HG03039 (cell line): Measurements from ENCODE around the gene DNM2.

Experiments used
- ATAC-seq: cut with Tn5 transposase; IDR thresholded peaks from one replicate; pipeline ENCODE4 v1.9.1; 2021; ENCODE audit warnings: mild to moderate bottlenecking, moderate library complexity; ENCODE audit not compliant: unreplicated experiment

DNM2 gene

DNA sequence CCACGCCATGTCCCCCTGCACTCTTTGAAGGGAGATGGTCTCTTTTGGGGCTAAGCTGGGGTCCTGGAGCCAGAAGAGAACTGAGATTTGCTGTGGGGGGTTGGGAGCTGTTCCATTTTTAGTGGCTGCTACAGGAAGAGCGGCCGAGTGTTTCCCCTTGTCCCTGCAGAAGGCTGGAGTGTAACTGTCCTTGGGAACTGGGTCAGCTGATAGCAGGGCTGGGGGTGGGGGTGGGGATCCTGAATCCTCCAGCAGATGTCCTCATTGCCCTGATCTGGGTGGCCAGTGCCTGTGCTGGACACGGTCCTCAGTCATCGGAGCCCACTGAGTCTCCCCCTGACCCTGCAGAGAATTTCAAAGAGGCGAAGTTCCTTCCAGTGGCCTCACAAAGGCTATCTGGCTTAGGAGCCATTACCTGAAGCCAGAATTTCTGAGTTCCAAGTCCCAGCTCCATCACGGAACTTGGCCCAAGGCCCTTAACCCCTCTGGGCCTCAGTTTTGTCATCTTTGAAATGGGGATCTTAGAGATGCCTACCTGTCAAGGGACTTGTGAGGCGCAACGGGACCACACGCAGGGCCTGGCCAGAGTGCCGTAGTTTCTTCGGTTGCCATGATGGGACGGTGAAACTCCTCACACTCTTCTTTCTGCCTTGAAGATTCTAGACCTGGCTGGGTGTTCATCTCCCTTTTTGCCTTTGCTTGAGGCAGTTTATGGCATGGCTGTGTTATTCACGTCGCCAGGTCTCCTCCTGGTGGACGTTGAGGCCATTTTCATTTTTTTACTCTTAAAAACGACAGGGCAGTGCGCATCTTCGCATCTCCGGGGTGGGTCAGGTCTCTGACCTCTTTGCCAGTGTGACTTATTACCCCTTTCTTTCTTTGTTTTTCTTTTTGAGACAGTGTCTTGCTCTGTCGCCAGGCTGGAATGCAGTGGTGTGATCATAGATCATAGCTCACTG is 51.9 kb downstream of the DNM2 start:
- no peak for ATAC-seq

DNA sequence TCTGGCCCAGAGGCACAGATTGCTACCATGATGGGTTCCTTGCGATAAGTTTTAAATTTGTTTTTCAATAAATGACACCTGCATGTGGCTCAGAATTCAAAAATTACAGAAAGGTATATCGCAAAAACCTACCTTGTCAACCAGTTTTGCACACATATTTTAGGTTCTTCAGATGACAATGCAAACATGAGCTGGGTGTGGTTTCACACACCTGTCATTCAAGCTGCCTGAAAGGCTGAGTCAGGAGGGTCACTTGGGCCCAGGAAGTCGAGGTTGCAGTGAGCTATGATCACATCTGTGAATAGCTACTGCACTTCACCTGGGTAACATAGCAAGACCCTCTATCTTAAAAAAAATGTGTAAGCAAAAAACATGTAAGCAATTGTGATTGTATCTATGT is 56.1 kb downstream of the DNM2 start:
- ATAC-seq, result no peak

DNA sequence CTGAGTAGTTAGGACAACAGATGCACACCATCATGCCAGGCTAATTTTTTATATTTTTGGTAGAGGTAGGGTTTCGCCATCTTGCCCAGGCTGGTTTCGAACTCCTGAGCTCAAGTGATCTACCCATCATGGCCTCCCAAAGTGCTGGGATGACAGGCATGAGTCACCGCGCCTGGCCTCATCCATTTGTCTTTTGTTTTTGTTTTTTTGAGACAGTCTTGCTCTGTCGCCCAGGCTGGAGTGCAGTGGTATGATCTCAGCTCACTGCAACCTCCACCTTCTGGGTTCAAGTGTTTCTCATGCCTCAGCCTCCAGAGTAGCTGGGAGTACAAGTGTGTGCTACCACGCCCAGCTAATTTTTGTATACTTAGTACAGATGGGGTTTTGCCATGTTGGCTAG is 57.0 kb downstream of the DNM2 start:
- ATAC-seq, result no peak

DNA sequence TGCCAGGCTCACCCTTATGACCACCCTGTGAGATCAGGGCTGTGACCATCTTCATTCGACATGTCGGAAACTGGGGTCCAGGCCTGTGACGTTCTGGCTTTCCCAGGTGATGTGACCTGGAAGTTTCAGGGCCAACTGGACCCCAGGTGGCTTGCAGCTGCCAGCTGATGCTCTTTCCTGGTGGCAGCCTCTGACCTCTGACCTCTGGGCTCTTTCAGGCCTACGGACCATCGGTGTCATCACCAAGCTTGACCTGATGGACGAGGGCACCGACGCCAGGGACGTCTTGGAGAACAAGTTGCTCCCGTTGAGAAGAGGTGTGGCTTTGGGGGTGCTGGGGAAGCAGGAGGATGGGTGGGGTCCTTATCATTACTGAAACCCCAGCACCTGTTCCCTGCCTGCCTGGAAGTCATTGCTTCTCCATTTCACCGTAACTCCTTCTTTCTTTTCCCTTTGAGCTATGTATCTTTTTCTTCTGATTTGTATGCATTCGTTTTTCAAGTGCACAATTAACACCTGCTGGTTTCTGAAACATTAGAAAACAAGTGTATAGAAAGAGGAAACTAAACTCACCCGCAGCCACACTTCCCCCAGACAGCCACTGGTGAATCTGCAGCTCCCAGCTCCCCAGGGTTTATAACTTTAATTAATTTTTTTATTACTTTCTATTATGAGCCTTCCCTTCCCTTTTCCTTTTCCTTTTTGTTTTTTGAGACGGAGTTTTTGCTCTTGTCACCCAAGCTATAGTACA is 59.2 kb downstream of the DNM2 start:
- ATAC-seq, result no peak

DNA sequence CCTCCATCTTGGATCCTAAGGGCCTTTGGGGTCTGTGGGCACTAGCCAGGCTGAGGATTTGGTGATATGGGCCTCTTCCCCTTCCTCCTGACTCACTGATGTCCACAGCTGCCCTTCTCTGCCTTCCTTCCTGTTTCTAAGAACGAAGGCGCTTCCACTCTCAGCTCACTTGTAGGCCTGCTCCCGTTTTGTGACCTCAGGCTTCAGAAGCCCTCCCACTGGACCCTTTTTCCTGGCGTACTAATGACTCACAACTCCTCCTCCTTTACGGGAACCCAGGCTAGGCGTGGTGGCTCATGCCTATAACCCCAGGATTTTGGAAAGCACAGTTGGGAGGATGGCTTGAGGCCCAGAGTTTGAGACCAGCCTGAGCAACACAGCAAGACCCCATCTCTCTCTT is 62.5 kb downstream of the DNM2 start:
- no peak for ATAC-seq

DNA sequence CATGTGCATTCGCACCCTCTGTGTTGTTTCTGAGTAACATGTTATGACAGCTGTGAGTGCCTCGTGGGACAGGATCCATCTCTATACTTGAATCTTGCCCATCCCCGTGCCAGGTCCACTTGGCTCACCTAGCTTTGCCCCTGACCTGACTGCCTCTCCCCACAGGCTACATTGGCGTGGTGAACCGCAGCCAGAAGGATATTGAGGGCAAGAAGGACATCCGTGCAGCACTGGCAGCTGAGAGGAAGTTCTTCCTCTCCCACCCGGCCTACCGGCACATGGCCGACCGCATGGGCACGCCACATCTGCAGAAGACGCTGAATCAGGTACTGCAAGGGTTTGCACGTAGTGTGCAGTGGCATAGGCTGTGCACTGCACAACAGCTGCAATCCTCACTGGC is 64.9 kb downstream of the DNM2 start:
- ATAC-seq, result no peak

DNA sequence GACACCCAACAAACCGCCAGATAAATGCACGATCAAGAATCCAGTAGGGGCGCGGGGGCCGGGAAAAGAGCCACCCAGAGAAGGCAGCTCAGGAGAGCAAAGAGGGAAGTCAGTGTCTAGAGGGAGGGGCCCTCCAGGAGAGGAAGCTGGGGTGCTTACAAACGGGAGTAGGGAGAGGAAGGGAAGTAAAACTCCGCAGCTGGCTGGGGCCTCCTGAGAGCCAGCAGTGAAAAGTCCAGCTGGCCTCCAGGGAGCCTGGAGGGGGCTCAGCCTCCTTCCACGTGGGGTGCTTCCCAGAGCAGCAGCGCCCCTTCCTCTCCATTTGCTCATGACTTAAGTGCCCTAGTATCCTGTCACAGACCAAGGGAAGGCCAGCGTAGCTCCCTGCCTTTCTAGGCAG is 66.4 kb downstream of the DNM2 start:
- ATAC-seq, result no peak

DNA sequence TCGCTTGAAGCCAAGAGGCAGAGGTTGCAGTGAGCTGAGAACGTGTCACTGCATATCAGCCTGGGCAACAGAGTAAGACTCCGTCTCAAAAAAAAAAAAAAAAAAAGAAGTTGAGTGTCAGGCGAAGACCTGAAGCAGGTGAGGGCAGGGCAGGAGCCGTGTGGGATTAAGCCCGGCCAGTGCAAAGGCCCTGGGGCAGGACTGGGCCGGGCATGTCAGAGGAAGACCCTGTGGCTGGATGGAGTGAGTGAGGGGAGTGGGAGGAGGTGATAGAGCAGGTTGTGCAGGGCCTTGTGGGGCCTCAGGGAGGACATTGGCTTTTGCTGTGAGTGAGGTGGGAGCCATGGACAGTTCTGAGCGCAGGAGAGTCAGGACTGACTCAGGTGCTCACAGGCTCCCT is 70.3 kb downstream of the DNM2 start:
- ATAC-seq, result no peak

DNA sequence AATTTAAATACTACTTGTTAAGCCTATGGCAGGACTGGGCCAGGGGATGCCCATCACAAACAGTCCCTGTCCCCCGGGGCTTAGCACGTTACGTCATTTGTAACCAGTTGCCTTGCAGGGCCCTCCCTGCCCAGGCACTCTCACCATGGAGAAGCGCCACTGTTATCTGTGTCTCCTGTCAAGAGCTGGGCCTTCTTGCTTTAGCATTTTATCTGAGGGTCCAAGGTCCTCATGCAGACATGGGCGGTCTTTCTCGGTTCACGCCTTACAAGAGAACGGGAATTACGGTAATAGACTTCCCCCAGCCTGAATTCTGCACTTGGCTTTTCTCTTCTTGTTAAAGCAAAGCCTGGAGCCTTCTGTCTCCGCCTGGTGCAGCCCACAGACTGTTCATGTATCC is 72.0 kb downstream of the DNM2 start:
- no peak for ATAC-seq

DNA sequence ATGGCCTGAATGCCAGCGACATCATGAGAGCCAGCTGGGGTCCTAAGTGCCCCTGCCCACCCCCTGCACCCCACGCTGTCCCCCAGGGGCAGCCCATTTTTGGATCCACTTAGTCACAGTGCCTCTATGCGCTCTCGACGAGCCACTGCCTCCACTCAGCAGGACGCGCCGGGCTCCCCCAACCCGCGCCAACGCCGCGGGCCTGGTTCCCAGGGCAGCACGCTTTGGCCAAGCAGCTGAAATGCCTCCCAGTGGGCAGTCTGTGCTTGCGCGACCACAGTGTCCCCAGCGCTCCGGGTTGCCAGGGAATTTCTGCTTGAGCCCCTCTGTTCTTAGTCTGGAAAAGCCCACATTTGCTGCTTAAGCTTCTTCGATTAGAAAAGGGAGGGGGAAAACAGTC is 78.8 kb downstream of the DNM2 start:
- no peak for ATAC-seq

DNA sequence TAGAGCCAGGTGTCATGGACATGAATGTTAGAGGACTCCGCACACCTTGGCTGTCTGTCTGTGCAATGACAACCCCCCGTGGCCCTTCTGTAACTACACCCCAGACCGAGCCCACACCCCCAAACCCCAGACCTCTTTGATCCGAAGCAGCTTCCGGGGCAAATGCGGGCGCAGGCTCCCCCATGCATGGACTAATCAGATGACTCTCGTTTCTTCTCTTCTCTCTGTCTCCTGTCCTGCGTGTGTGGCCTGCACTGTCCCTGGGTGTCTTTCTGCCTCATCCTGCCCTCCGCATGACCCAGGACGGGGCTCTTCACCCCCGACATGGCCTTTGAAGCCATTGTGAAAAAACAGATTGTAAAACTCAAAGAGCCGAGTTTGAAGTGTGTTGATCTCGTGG is 79.2 kb downstream of the DNM2 start:
- no peak for ATAC-seq

DNA sequence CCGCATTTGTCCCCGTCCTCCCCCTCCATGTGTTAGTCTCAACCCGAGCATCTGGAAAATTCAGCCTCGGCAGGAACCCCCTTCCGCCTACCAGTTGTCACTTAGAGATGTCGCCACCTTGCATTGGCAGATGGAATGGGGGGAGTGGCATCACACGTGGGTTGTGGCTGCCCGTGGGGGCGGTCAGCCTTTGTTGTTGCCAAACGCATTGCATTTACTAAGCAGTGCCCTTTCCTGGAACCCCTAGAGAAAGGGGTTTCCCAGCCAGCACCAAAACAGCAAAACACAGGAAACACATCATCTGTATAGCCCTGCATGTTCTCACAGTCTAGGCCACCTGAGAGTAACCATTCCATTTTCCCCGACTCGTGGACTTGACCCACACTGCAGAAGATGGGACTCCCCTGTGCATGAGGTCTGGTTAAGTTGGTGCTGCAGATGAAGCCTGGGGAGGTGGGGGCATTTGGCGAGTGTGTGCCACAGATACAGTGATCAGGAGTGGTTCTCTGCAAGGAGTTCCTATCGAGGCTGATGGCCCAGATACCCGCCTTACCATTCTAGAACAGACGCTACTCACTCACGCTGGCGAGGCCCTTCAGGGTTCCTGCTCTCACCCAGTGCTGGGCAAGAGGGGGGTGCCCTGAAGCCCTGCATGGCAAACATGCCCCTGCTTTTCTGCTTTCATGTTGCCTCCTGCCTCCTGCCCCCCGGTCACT is 79.8 kb downstream of the DNM2 start:
- no peak for ATAC-seq

DNA sequence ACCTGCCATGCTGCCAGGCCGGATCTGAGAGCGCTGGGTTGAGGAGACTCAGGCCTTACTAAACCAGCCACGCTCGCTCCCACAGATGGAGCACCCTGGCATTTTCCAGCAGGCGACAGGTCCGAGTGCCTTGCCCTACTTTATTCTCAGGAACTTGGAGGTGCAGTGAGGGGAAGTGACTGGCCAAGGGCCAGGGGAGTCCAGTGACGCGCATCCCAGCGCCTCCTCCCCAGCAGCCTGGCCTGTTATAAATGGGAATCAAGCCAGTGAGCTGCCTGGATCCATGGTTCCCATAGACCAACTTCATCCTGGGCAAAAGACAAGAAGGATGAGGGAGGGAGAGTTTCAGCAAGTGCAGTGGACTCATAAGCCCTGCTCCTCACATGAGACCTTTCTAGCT is 82.6 kb downstream of the DNM2 start:
- no peak for ATAC-seq

DNA sequence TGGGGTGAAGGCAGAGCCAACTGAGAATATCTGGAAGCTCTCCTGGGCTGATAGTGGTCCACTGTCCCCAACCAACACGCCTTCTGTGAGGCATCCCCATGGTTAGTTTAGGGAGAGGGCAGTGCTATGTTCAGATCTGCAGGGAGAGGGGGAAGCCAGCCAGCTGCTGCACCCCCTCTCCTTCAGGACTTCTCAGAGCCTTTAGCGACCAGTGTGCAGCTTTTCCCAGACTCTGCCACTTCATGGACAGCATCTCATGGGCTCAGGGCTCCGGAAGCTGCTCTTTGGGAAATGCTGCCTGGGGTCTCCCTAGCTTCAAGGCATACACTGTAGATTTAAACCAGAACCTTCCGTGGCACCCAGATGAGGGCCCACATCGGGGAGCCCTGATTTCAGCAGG is 84.6 kb downstream of the DNM2 start:
- ATAC-seq, result no peak

DNA sequence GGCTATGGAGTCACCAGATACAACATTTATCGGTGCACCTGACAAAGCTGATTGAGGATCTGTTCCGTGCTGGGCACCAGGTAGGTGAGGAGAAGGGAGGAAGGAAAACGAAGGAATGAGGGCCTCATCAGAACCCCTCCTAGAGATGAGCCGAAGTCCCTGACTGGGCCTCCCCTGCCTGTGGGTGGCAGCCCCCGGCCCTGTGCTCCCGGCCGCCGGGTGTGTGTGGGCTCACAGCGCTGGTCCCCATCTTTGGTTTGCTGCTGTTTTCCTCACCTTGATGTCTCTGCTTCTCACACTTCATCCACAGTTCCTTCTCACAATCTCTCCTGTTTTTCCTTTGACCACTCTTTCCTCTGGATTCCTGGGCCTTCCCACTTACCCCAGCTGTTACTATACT is 85.4 kb downstream of the DNM2 start:
- ATAC-seq, result no peak

DNA sequence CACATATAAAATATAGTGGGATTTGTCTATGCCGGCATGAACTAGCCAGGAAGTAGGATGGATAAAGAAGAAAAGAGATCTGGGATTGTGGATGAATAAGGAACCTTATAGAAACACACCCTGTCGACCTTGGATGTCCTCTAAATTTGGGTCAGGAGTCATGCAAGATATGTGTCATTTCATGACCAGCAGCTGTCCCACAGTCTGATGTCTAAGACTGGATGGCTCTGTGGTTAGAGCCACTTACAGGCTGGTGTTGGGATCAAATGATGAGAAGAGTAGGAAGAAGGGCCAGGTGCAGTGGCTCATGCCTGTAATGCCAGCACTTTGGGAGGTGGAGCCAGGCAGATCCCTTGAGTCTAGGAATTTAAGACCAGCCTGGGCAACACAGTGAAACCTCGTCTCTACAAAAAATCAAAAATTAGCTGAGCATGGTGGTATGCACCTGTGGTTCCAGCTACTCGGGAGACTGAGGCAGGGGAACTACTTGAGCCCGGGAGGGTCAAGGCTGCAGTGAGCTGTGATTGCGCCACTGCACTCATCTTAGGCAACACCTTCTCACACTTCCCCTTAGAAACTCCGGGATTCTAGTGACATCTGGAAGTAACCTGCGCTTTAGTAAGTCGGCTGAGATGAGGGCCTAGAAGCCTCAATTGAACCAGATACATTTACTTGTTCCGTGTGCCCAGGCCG is 87.3 kb downstream of the DNM2 start:
- ATAC-seq, result no peak

DNA sequence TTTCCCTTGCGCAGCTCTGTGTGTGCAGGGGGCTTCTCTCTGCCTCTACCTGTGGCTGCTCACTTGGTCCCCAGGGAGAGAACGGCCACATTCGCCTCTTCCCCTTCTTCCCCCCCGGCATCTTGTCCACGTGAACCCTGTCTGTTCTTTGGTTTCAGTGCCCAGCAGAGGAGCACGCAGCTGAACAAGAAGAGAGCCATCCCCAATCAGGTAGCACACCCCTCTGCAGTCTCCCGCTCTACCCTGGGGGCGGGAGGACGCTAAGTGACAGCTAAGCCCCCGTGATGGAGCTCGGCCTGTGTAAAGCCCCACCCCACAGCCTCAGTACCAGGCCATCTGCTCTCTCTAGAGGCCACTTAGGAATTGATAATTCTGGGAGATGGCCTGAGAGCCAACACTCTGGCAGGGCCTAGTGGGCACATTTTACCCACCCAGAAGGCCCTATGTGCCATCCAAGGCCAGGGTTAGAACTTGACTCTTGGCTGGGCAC is 87.9 kb downstream of the DNM2 start:
- no peak for ATAC-seq

DNA sequence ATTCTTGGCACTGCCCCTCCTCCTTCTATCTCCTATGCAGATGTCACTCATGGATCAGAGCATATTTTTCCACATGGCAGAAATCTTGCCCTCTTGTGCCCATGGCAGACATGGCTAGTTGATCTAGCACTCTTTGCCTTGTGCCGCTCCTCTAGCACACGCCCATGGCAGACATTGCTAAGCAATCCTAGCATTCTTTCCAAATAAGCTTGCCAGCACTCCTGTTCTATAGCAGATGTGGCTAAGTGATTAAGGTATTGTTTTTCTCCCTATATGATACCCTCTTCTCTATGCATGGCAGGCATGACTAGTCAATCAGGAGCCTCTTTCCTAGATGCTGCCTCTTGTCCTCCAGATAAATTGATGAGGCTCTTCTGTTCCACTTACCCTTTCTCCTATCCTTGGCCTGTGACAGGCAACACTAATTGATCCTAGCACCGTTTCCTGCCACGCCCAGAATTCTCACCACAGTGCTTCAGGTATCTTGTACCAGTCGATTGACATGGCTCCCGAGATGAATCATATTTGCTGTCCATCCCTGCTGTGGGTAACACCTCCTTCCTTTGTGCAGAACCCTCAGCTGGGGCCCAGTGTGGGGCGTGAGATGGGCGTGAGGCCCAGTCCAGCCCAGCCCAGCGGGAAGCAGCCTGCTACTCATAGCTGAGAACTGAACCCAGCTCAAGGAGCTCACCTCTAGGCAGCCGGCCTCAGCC is 91.2 kb downstream of the DNM2 start:
- ATAC-seq, result no peak

DNA sequence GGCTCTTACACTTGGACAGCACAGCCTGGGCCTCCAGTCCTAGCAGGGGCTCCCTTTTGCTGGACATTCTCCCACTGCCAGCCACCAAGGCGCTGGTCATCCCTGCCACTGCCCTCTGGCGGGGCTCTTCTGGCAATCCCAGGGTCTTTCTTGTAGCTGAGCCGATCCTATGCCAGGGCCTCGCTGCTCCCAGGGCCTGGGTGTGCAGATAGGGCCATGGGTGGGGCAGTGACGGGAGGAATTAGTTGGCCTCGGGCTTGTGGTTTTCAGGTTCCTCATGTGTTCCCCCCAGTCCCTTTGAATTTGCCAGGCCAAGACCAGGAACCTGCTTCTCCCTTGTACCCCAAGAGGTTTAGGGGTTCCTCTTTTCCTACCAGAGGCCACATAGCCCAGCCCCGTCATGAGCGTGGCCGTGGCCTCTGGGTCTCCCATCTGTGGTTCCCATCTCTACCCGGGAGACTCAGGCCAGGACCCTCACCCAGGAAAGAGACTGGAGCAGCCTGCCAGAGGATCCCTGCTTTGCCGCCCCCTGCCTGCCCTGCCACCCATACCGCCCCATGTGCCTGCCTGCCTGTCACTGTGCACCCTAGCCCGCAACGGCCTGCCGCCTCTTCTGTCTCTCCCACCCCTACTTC is 91.9 kb downstream of the DNM2 start:
- ATAC-seq, result no peak
